Measurements from ENCODE around the gene REXO5. TPM values are rescaled to one million over a fixed set of nuclear protein-coding genes. Genes with fewer than 3 reads are reported as not detected.

The REXO5 gene
- total RNA-seq, 1 experiment from 2014 or later: 8.5 TPM

DNA sequence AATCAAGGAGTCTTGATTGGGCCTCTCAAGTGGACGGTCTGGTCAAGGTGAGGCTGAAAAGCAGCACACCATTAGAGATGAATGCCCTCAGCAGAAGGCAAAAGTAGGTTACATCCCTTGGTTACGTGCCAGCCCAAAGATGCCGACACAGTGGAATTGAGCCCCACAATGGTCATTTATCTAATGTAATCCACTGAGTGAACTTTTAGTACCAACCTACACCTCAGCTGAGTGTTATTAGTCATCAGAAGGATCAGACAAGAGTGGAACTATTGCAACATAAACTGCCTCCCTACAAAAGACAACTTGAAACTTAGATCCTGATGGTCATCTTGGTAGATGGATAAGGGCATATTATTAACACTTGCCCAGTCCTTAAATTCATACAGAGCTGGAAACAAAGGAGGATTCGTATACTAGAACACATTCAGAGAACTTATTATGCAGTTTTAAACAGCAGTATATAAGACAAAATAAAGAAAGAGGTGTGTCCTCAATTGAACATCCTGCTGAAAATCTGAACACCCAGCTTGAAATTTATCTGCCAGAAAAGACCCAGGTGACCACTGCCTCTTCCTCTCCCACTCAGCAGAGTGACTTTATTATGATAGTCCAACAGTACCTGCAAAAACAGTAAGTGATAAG lies 91.0 kb downstream of the REXO5 start (continued):
- TF ChIP-seq, protein P1, sequence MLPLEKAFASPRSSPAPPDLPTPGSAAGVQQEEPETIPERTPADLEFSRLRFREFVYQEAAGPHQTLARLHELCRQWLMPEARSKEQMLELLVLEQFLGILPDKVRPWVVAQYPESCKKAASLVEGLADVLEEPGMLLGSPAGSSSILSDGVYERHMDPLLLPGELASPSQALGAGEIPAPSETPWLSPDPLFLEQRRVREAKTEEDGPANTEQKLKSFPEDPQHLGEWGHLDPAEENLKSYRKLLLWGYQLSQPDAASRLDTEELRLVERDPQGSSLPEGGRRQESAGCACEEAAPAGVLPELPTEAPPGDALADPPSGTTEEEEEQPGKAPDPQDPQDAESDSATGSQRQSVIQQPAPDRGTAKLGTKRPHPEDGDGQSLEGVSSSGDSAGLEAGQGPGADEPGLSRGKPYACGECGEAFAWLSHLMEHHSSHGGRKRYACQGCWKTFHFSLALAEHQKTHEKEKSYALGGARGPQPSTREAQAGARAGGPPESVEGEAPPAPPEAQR (CRISPR knock-in tag; IDR thresholded peaks at IDR 0.05): no peak
- TF ChIP-seq, protein P2, sequence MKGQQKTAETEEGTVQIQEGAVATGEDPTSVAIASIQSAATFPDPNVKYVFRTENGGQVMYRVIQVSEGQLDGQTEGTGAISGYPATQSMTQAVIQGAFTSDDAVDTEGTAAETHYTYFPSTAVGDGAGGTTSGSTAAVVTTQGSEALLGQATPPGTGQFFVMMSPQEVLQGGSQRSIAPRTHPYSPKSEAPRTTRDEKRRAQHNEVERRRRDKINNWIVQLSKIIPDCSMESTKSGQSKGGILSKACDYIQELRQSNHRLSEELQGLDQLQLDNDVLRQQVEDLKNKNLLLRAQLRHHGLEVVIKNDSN (CRISPR knock-in tag; IDR thresholded peaks at IDR 0.05): no peak
- TF ChIP-seq SOX15 (CRISPR knock-in tag; IDR thresholded peaks at IDR 0.05) (no peak), HMGA2 (CRISPR knock-in tag; IDR thresholded peaks at IDR 0.05) (no peak), ETV6 (CRISPR knock-in tag; IDR thresholded peaks at IDR 0.05) (no peak), NR2C2 (CRISPR knock-in tag; IDR thresholded peaks at IDR 0.05) (no peak), TEAD1 (CRISPR knock-in tag; IDR thresholded peaks at IDR 0.05) (no peak), SMAD4 (CRISPR knock-in tag; IDR thresholded peaks at IDR 0.05) (no peak), ZNF281 (CRISPR knock-in tag; IDR thresholded peaks at IDR 0.05) (no peak), ZBTB21 (CRISPR knock-in tag; IDR thresholded peaks at IDR 0.05; ENCODE audit: borderline replicate concordance) (no peak)
- TF ChIP-seq, protein P3, sequence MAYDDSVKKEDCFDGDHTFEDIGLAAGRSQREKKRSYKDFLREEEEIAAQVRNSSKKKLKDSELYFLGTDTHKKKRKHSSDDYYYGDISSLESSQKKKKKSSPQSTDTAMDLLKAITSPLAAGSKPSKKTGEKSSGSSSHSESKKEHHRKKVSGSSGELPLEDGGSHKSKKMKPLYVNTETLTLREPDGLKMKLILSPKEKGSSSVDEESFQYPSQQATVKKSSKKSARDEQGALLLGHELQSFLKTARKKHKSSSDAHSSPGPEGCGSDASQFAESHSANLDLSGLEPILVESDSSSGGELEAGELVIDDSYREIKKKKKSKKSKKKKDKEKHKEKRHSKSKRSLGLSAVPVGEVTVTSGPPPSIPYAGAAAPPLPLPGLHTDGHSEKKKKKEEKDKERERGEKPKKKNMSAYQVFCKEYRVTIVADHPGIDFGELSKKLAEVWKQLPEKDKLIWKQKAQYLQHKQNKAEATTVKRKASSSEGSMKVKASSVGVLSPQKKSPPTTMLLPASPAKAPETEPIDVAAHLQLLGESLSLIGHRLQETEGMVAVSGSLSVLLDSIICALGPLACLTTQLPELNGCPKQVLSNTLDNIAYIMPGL (CRISPR knock-in tag; IDR thresholded peaks at IDR 0.05): no peak

- Mint-ChIP-seq H3K4me3 (no peak overlapping the region), H3K4me1 (peaks cover 33% of the 10 kb centered on the region), H3K9me3 (no peaks in the 10 kb centered on the region), H3K27ac (peak overlapping the region; percentile 12; the same call in 1 of the 2 replicates), H3K27me3 (ENCODE audit: low read depth) (no peaks in the 10 kb centered on the region), H3K36me3 (peaks cover 23% of the 10 kb centered on the region)
- POLR2A ChIA-PET: no interaction called here
- no peak for TF ChIP-seq CREB1 (CRISPR knock-in tag; IDR thresholded peaks at IDR 0.05)
- no peak for TF ChIP-seq NR2C2 (CRISPR knock-in tag; IDR thresholded peaks at IDR 0.05)
- TF ChIP-seq HMGA2 (CRISPR knock-in tag; IDR thresholded peaks at IDR 0.05): no peak
- TF ChIP-seq, protein P1 (CRISPR knock-in tag; IDR thresholded peaks at IDR 0.05): no peak
- TF ChIP-seq, protein P4, sequence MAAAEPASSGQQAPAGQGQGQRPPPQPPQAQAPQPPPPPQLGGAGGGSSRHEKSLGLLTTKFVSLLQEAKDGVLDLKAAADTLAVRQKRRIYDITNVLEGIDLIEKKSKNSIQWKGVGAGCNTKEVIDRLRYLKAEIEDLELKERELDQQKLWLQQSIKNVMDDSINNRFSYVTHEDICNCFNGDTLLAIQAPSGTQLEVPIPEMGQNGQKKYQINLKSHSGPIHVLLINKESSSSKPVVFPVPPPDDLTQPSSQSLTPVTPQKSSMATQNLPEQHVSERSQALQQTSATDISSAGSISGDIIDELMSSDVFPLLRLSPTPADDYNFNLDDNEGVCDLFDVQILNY (CRISPR knock-in tag; IDR thresholded peaks at IDR 0.05): no peak
- TF ChIP-seq SOX15 (CRISPR knock-in tag; IDR thresholded peaks at IDR 0.05): no peak
- no peak for TF ChIP-seq CREM (CRISPR knock-in tag; IDR thresholded peaks at IDR 0.05)
- TF ChIP-seq, protein P5, sequence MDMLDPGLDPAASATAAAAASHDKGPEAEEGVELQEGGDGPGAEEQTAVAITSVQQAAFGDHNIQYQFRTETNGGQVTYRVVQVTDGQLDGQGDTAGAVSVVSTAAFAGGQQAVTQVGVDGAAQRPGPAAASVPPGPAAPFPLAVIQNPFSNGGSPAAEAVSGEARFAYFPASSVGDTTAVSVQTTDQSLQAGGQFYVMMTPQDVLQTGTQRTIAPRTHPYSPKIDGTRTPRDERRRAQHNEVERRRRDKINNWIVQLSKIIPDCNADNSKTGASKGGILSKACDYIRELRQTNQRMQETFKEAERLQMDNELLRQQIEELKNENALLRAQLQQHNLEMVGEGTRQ (CRISPR knock-in tag; IDR thresholded peaks at IDR 0.05): no peak
- TF ChIP-seq, protein P6, sequence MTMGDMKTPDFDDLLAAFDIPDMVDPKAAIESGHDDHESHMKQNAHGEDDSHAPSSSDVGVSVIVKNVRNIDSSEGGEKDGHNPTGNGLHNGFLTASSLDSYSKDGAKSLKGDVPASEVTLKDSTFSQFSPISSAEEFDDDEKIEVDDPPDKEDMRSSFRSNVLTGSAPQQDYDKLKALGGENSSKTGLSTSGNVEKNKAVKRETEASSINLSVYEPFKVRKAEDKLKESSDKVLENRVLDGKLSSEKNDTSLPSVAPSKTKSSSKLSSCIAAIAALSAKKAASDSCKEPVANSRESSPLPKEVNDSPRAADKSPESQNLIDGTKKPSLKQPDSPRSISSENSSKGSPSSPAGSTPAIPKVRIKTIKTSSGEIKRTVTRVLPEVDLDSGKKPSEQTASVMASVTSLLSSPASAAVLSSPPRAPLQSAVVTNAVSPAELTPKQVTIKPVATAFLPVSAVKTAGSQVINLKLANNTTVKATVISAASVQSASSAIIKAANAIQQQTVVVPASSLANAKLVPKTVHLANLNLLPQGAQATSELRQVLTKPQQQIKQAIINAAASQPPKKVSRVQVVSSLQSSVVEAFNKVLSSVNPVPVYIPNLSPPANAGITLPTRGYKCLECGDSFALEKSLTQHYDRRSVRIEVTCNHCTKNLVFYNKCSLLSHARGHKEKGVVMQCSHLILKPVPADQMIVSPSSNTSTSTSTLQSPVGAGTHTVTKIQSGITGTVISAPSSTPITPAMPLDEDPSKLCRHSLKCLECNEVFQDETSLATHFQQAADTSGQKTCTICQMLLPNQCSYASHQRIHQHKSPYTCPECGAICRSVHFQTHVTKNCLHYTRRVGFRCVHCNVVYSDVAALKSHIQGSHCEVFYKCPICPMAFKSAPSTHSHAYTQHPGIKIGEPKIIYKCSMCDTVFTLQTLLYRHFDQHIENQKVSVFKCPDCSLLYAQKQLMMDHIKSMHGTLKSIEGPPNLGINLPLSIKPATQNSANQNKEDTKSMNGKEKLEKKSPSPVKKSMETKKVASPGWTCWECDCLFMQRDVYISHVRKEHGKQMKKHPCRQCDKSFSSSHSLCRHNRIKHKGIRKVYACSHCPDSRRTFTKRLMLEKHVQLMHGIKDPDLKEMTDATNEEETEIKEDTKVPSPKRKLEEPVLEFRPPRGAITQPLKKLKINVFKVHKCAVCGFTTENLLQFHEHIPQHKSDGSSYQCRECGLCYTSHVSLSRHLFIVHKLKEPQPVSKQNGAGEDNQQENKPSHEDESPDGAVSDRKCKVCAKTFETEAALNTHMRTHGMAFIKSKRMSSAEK (CRISPR knock-in tag; IDR thresholded peaks at IDR 0.05; ENCODE audit: borderline replicate concordance): no peak
- TF ChIP-seq ZNF232 (CRISPR knock-in tag; IDR thresholded peaks at IDR 0.05): no peak
- no peak for TF ChIP-seq ZNF423 (CRISPR knock-in tag; IDR thresholded peaks at IDR 0.05)
- DNase-seq (ENCODE audit: low spot score) (no peak), ATAC-seq (no peak)
- CTCF ChIA-PET: interaction anchor here (0.7 kb wide), 1 partner anchor 8 kb away, joined by 3 read pairs; no protein-coding TSS in a partner anchor
Measured at GRCh38 chr16:20897922-20898321, 91.6 kb downstream of the REXO5 start.
